Uterus (tissue), 2 donors: Measurements from ENCODE around the gene ADCY10.

ENCODE experiments used
- CTCF ChIP-seq, 4 experiments: fragments of 200-600 bp in 2 of 4; fragments of 450-650 bp in 2 of 4; sonication (generic) in 2 of 4; IDR thresholded peaks; one replicate each; pipeline ENCODE4 v1.5.1; 2016 to 2019; ENCODE audit warnings: antibody characterized with exemption in 4 of 4, mild to moderate bottlenecking in 2 of 4, moderate library complexity in 1 of 4
- POLR2A ChIP-seq, 2 donors: fragments of 450-650 bp; IDR thresholded peaks; one replicate each; pipeline ENCODE4 v1.6.1; 2016; ENCODE audit warnings: antibody characterized with exemption in 2 of 2, mild to moderate bottlenecking in 1 of 2, moderate library complexity in 1 of 2

DNA sequence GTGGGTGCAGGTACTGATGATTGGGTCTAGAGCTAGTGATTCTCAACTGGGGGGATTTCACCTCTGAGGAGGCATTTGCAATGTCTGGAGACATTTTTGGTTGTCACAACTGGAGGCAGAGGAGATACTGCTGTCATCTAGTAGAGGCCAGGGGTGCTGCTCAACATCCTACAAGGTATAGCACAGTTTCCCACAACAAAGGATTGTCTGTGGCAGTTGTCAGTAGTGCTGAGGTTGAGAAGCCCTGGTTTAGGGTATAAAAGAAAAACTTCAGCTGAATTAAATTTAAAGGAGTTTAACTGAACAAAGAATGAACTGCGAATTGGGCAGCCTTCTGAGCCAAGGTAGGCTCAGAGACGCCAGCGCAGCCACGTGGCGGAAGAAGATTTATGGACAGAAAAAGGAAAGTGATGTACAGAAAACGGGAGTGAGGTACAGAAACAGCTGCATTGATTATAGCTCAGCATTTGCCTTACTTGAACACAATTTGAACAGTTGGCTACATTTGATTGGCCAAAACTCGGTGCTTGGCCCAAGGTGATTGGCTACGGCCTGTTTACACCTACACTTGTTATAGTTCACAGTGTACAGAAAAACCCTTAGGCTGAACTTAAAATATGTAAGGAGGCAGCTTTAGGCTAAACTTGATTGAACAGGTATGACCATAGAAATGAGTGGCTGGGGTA lies 151.7 kb downstream of the ADCY10 start:
- TF ChIP-seq CTCF (IDR thresholded peaks at IDR 0.05) (no peak), POLR2A (IDR thresholded peaks at IDR 0.05) (no peak)
